K562 (cell line): ENCODE measurements around the gene GPR39. TPM values are rescaled to one million over a fixed set of nuclear protein-coding genes. Genes with fewer than 3 reads are reported as not detected.

Experiments used
- ATAC-seq: fragments of 200-7000 bp; cut with Tn5 transposase; 3 replicates; pipeline ENCODE4 v1.9.1; 2020; ENCODE audit warnings: moderate library complexity
- BruUV-seq: library from RNA; stranded (reverse); fragments of 400-500 nt; replicated peaks from 2 replicates; lab custom pipeline; 2021; lab: Mats Ljungman, UMichigan
- CTCF ChIA-PET: fragments of 300-600 bp; formaldehyde crosslinking; extraction: SDS; loops from one replicate; lab custom pipeline; 2021; ENCODE audit warnings: low intra/inter-chr PET ratio; lab: Yijun Ruan, JAX
- POLR2A ChIA-PET: fragments of 300-600, 350-650 bp; sonication (Branson Sonifier 250); formaldehyde crosslinking; extraction: SDS; loops from one replicate; lab custom pipeline; 2021; ENCODE audit warnings: antibody characterized with exemption, inconsistent platforms; lab: Yijun Ruan, JAX
- DNase-seq, 4 experiments: peaks; one replicate each; pipeline versions ENCODE4 v3.0.0 to v3.0.0-alpha.2; 2011 to 2018; ENCODE audit warnings: low spot score in 3 of 4, mixed read lengths in 3 of 4; ENCODE audit errors: extremely low read depth in 1 of 4
- FAIRE-seq: peaks from 2 replicates; lab custom pipeline; 2011; peaks lifted over from hg19 to GRCh38; lab: Jason Lieb, UNC
- H2AFZ ChIP-seq: 2 replicates; pipeline ENCODE4 v1.6.0; 2011; ENCODE audit warnings: low read depth, low read length, control low read depth, inconsistent platforms
- H3K27ac ChIP-seq: fragments of 200-600 bp; 3 replicates; pipeline ENCODE4 v1.8.0; 2011; ENCODE audit warnings: low read depth, mild to moderate bottlenecking, control low read depth, inconsistent platforms, low read length, moderate library complexity, mixed read lengths; ENCODE audit errors: extremely low read depth
- H3K27me3 ChIP-seq, 2 experiments: fragments of 300-600 bp in 1 of 2; 2 replicates in 1 of 2; 3 replicates in 1 of 2; pipeline versions ENCODE4 v1.6.0 to v1.8.0; 2011; ENCODE audit warnings: inconsistent platforms in 2 of 2, low read length in 2 of 2, mild to moderate bottlenecking in 1 of 2, mixed read lengths in 1 of 2, moderate library complexity in 1 of 2; ENCODE audit not compliant: control insufficient read depth in 2 of 2, insufficient read depth in 2 of 2
- H3K36me3 ChIP-seq: fragments of 300-600 bp; 3 replicates; pipeline ENCODE4 v1.8.0; 2011; ENCODE audit warnings: mild to moderate bottlenecking, low read length, inconsistent platforms; ENCODE audit not compliant: control insufficient read depth, insufficient read depth
- H3K4me1 ChIP-seq, 2 experiments: fragments of 200-600 bp in 1 of 2; replicated peaks in 1 of 2; 2 replicates in 1 of 2; 3 replicates in 1 of 2; pipeline versions ENCODE4 v1.5.1 to v1.8.0; 2011; ENCODE audit warnings: inconsistent platforms in 2 of 2, low read length in 2 of 2, mild to moderate bottlenecking in 1 of 2, mixed read lengths in 1 of 2, moderate library complexity in 1 of 2; ENCODE audit not compliant: control insufficient read depth in 2 of 2, insufficient read depth in 2 of 2
- H3K4me2 ChIP-seq: 2 replicates; pipeline ENCODE4 v1.6.1; 2011; ENCODE audit warnings: low read length, control low read depth, inconsistent platforms, mixed read lengths; ENCODE audit not compliant: insufficient read depth
- H3K4me3 ChIP-seq: fragments of 200-600 bp; sonication (generic), shearing (Covaris generic); 2 replicates; pipeline ENCODE4 v1.5.1; 2016; ENCODE audit warnings: control low read depth, inconsistent platforms
- H3K79me2 ChIP-seq: fragments of 200-600 bp; 3 replicates; pipeline ENCODE4 v1.8.0; 2011; ENCODE audit warnings: low read length, inconsistent platforms; ENCODE audit not compliant: control insufficient read depth, insufficient read depth
- H3K9ac ChIP-seq, 2 experiments: 2 replicates each; pipeline versions ENCODE4 v1.6.0 to v1.6.1; 2011; ENCODE audit warnings: low read depth in 2 of 2, low read length in 2 of 2, control low read depth in 1 of 2, inconsistent platforms in 1 of 2, mild to moderate bottlenecking in 1 of 2, mixed read lengths in 1 of 2; ENCODE audit not compliant: insufficient read depth in 1 of 2
- H3K9me1 ChIP-seq: one replicate; pipeline ENCODE4 v1.6.0; 2011; ENCODE audit warnings: inconsistent platforms, mild to moderate bottlenecking, low read length, moderate library complexity; ENCODE audit not compliant: control insufficient read depth, insufficient read depth
- H3K9me3 ChIP-seq: replicated peaks from 2 replicates; pipeline ENCODE4 v1.5.1; 2011; ENCODE audit warnings: low read depth, low read length, inconsistent platforms; ENCODE audit not compliant: control insufficient read depth, insufficient read depth
- H4K20me1 ChIP-seq: replicated peaks from 2 replicates; pipeline ENCODE4 v1.6.1; 2011; ENCODE audit warnings: low read length, inconsistent platforms, mixed read lengths; ENCODE audit not compliant: control insufficient read depth, insufficient read depth
- ID3 ChIP-seq, 2 experiments: fragments of 250-450 bp in 1 of 2; fragments of 450-650 bp in 1 of 2; sonication (Bioruptor Pico) in 1 of 2; IDR thresholded peaks; 2 replicates each; pipeline versions ENCODE4 v1.6.1 to v1.8.0; 2016 to 2021; ENCODE audit warnings: mild to moderate bottlenecking in 2 of 2, moderate library complexity in 2 of 2, missing compliant biosample characterization in 1 of 2, missing genetic modification characterization in 1 of 2
- ZBTB8A ChIP-seq: fragments of 450-650 bp; IDR thresholded peaks from 2 replicates; pipeline ENCODE4 v1.6.1; 2018; ENCODE audit warnings: mild to moderate bottlenecking, moderate library complexity; ENCODE audit not compliant: partially characterized antibody
- WGBS: fragments of 100-300 bp; shearing (Covaris generic); methylation state at CpG from one replicate; pipeline ENCODE4 v1.1.6; 2016; ENCODE audit warnings: low coverage, mixed read lengths; ENCODE audit not compliant: insufficient coverage; ENCODE audit errors: missing lambda C conversion rate; 5-methylcytosine and 5-hydroxymethylcytosine counted together
- in situ Hi-C: fragments of 300-500 bp; cut with MboI; formaldehyde crosslinking; loops from 4 replicates; pipeline ENCODE4 v1.15.0; 2018; ENCODE audit warnings: inconsistent platforms, mixed read lengths
- intact Hi-C: fragments of 100-400 bp; cut with micrococcal nuclease; formaldehyde crosslinking; loops from 2 replicates; pipeline ENCODE4 v1.14.2; 2022
- polyA plus RNA-seq, 8 experiments: library from polyadenylated mRNA; depleted of rRNA in 4 of 8; stranded (reverse) in 5 of 8; unstranded in 3 of 8; fragments of >200 nt; fragmentation: Nextera tagmentation in 2 of 8; fragmentation: Illumina TruSeq in 1 of 8; extraction: Ambion mirVana in 2 of 8; extraction: Trizol in 1 of 8; gene quantifications; 2 replicates each; pipeline versions ENCODE4 v1.2.1 to v1.2.3, GENCODE V29; 2011 to 2014; ENCODE audit warnings: inconsistent platforms in 1 of 8, missing spikeins in 1 of 8
- total RNA-seq, 7 experiments: library from RNA; depleted of rRNA in 6 of 7; stranded (reverse); fragments of >200 nt in 6 of 7; fragmentation: Illumina TruSeq in 2 of 7; extraction: Trizol in 2 of 7; gene quantifications; 2 replicates each; pipeline versions ENCODE4 v1.2.1 to v1.2.3, GENCODE V29; 2011 to 2021; ENCODE audit warnings: low replicate concordance in 1 of 7
- TF ChIP-seq, protein P1 (sequence below), 2 experiments: fragments of 450-650 bp in 1 of 2; sonication (generic) in 1 of 2; formaldehyde crosslinking in 1 of 2; IDR thresholded peaks; 2 replicates each; pipeline versions ENCODE4 v1.7.1 to v1.9.0; 2016 to 2022; ENCODE audit warnings: inconsistent platforms in 1 of 2, mild to moderate bottlenecking in 1 of 2, missing genetic modification reagents in 1 of 2

The GPR39 gene
- total and polyA plus RNA-seq, 9 of the 15 experiments (the other 6 are each of a cell fraction or from before 2014, with no cell fraction given), result 0.04 TPM; not detected in 8

- no peaks in the 10 kb centered on the region for H3K36me3 ChIP-seq
- WGBS, result 0% methylated on average over 4 of the region's 4 CpGs
- no peak for TF ChIP-seq ZBTB8A
- TF ChIP-seq, all 486 proteins: peak for 0
- Histone ChIP-seq H3K27ac (no peak overlapping the region), H3K79me2 (no peaks in the 10 kb centered on the region), H3K27me3 (peaks cover 0 to 4% of the 10 kb centered on the region in 2 experiments; a peak in 2 of 5 replicates), H3K4me2 (no peak overlapping the region), H3K9ac (no peak overlapping the region), H3K4me1 (no peaks in the 10 kb centered on the region), H3K4me3 (no peak overlapping the region), H3K9me1 (no peaks in the 10 kb centered on the region), H4K20me1 (no peaks in the 10 kb centered on the region), H3K9me3 (no peaks in the 10 kb centered on the region), H2AFZ (no peak overlapping the region)
- ChIA-PET POLR2A (interaction anchor here (1.1 kb wide), 1 partner anchor 12 kb away, joined by 3 read pairs; no protein-coding TSS in a partner anchor), CTCF (no interaction called here)
- in situ Hi-C loops, result no loop called here
- FAIRE-seq (no peak), ATAC-seq (no peak), DNase-seq (no peak)
- BruUV-seq, result no TSS peak
- intact Hi-C loops, result no loop called here
Observed at GRCh38 chr2:132438691-132439090, 22.1 kb downstream of the GPR39 start.

DNA sequence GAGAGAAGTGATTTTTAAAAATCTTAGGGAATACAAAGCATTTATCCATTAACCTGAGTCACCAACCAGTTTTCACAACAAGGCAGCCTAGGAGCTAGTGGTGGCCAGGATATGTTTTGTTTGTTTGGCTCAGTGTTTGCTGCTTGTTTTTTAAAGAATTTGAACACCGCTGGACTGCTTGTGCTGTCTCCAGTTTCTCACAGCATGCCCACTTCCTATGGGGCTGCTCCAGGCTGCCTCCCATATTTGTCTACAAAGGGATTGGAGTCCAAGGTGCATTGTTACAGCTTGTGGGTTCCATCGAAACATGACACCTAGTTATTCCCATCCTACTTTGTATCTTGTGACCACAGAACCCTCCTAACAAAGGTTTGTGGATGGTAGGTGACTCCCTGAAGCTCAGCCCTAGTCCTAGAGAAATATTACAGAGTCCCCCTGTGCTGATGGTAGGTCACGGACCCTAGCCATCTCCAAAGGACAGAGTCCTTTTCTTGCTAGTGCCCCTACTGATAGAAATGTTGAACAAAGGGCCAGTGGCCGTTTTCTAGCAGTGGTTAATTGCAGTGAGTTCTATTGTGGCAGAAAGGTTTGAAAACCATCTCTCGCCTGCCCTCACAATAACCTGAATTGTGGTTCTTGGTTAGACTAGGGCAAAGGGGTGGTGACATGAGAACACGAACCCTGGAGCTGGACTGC lies 23.2 kb downstream of the GPR39 start:
- 0% methylated on average over 6 of the region's 6 CpGs for WGBS
- Histone ChIP-seq H2AFZ (no peak overlapping the region), H4K20me1 (no peaks in the 10 kb centered on the region), H3K27ac (no peak overlapping the region), H3K27me3 (peaks cover 0 to 4% of the 10 kb centered on the region in 2 experiments; a peak in 2 of 5 replicates), H3K79me2 (no peaks in the 10 kb centered on the region), H3K9me3 (no peaks in the 10 kb centered on the region), H3K36me3 (no peaks in the 10 kb centered on the region), H3K4me3 (no peak overlapping the region), H3K4me2 (no peak overlapping the region), H3K9me1 (no peaks in the 10 kb centered on the region), H3K9ac (no peak overlapping the region), H3K4me1 (no peaks in the 10 kb centered on the region)
- ChIA-PET CTCF (no interaction called here), POLR2A (no interaction called here)
- no peak for FAIRE-seq
- no TSS peak for BruUV-seq
- intact Hi-C loops, result no loop called here
- in situ Hi-C loops, result no loop called here
- no peak for ATAC-seq
- no peak for DNase-seq
- TF ChIP-seq, protein P1, sequence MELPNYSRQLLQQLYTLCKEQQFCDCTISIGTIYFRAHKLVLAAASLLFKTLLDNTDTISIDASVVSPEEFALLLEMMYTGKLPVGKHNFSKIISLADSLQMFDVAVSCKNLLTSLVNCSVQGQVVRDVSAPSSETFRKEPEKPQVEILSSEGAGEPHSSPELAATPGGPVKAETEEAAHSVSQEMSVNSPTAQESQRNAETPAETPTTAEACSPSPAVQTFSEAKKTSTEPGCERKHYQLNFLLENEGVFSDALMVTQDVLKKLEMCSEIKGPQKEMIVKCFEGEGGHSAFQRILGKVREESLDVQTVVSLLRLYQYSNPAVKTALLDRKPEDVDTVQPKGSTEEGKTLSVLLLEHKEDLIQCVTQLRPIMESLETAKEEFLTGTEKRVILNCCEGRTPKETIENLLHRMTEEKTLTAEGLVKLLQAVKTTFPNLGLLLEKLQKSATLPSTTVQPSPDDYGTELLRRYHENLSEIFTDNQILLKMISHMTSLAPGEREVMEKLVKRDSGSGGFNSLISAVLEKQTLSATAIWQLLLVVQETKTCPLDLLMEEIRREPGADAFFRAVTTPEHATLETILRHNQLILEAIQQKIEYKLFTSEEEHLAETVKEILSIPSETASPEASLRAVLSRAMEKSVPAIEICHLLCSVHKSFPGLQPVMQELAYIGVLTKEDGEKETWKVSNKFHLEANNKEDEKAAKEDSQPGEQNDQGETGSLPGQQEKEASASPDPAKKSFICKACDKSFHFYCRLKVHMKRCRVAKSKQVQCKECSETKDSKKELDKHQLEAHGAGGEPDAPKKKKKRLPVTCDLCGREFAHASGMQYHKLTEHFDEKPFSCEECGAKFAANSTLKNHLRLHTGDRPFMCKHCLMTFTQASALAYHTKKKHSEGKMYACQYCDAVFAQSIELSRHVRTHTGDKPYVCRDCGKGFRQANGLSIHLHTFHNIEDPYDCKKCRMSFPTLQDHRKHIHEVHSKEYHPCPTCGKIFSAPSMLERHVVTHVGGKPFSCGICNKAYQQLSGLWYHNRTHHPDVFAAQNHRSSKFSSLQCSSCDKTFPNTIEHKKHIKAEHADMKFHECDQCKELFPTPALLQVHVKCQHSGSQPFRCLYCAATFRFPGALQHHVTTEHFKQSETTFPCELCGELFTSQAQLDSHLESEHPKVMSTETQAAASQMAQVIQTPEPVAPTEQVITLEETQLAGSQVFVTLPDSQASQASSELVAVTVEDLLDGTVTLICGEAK (IDR thresholded peaks at IDR 0.05), result no peak
- TF ChIP-seq, protein P1 (CRISPR knock-in tag; IDR thresholded peaks at IDR 0.05), result no peak
- TF ChIP-seq ID3 (CRISPR knock-in tag; IDR thresholded peaks at IDR 0.05) (no peak), ID3 (tag; IDR thresholded peaks at IDR 0.05) (no peak)
